HEK293 (cell line): ENCODE results near the gene RTTN.

Experiments used
- PRDM1 ChIP-seq: fragments of 450-650 bp; formaldehyde crosslinking; IDR thresholded peaks from 2 replicates; pipeline ENCODE4; 2016; ENCODE audit warnings: missing biosample characterization, missing genetic modification characterization
- ZNF544 ChIP-seq: fragments of 450-650 bp; formaldehyde crosslinking; IDR thresholded peaks from 2 replicates; pipeline ENCODE4 v1.5.0; 2017; ENCODE audit warnings: missing biosample characterization, missing genetic modification characterization
- ZNF621 ChIP-seq: fragments of 450-650 bp; formaldehyde crosslinking; IDR thresholded peaks from 2 replicates; pipeline ENCODE4 v1.5.1; 2017; ENCODE audit warnings: missing biosample characterization, missing genetic modification characterization
- ZNF654 ChIP-seq: fragments of 450-650 bp; formaldehyde crosslinking; IDR thresholded peaks from 2 replicates; pipeline ENCODE4 v1.5.1; 2016; ENCODE audit warnings: low read depth, missing biosample characterization, missing genetic modification characterization
- ZNF76 ChIP-seq: fragments of 450-650 bp; formaldehyde crosslinking; IDR thresholded peaks from 2 replicates; pipeline ENCODE4; 2016; ENCODE audit warnings: low read depth, missing biosample characterization, missing genetic modification characterization, borderline replicate concordance
- TF ChIP-seq, protein P1 (sequence below): fragments of 450-650 bp; formaldehyde crosslinking; IDR thresholded peaks from 2 replicates; pipeline ENCODE4 v1.5.1; 2016; ENCODE audit warnings: missing biosample characterization, missing genetic modification characterization
- TF ChIP-seq, protein P2 (sequence below): fragments of 450-650 bp; formaldehyde crosslinking; IDR thresholded peaks from 2 replicates; pipeline ENCODE4 v1.5.1; 2017; ENCODE audit warnings: missing biosample characterization, mild to moderate bottlenecking, missing genetic modification characterization, moderate library complexity
- TF ChIP-seq, protein P3 (sequence below): fragments of 450-650 bp; formaldehyde crosslinking; IDR thresholded peaks from 2 replicates; pipeline ENCODE4 v1.5.1; 2016; ENCODE audit warnings: missing biosample characterization, missing genetic modification characterization

DNA sequence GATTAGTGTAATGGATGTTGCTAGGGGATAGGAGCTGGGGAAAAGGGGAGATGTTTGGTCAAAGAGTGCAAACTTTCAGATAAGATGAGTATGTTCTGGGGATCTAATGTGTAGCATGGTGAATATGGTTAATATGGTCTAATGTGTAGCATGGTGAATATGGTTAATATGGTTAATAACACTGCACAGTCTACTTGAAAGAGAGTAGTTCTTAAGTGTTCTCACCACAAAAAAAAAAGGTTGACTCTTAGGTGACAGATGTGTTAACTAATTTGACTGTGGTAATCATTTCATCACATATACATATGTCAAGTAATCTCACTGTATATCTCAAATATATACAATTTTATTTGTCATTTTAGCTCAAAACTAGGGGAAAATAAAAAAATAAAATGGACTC lies 136.5 kb downstream of the RTTN start:
- TF ChIP-seq, protein P1, sequence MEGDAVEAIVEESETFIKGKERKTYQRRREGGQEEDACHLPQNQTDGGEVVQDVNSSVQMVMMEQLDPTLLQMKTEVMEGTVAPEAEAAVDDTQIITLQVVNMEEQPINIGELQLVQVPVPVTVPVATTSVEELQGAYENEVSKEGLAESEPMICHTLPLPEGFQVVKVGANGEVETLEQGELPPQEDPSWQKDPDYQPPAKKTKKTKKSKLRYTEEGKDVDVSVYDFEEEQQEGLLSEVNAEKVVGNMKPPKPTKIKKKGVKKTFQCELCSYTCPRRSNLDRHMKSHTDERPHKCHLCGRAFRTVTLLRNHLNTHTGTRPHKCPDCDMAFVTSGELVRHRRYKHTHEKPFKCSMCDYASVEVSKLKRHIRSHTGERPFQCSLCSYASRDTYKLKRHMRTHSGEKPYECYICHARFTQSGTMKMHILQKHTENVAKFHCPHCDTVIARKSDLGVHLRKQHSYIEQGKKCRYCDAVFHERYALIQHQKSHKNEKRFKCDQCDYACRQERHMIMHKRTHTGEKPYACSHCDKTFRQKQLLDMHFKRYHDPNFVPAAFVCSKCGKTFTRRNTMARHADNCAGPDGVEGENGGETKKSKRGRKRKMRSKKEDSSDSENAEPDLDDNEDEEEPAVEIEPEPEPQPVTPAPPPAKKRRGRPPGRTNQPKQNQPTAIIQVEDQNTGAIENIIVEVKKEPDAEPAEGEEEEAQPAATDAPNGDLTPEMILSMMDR (tag by site-specific recombination) = no peak
- no peak for TF ChIP-seq ZNF76
- TF ChIP-seq, protein P2, sequence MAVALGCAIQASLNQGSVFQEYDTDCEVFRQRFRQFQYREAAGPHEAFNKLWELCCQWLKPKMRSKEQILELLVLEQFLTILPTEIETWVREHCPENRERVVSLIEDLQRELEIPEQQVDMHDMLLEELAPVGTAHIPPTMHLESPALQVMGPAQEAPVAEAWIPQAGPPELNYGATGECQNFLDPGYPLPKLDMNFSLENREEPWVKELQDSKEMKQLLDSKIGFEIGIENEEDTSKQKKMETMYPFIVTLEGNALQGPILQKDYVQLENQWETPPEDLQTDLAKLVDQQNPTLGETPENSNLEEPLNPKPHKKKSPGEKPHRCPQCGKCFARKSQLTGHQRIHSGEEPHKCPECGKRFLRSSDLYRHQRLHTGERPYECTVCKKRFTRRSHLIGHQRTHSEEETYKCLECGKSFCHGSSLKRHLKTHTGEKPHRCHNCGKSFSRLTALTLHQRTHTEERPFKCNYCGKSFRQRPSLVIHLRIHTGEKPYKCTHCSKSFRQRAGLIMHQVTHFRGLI (tag by site-specific recombination) = no peak
- no peak for TF ChIP-seq PRDM1 (tag by site-specific recombination)
- TF ChIP-seq, protein P3, sequence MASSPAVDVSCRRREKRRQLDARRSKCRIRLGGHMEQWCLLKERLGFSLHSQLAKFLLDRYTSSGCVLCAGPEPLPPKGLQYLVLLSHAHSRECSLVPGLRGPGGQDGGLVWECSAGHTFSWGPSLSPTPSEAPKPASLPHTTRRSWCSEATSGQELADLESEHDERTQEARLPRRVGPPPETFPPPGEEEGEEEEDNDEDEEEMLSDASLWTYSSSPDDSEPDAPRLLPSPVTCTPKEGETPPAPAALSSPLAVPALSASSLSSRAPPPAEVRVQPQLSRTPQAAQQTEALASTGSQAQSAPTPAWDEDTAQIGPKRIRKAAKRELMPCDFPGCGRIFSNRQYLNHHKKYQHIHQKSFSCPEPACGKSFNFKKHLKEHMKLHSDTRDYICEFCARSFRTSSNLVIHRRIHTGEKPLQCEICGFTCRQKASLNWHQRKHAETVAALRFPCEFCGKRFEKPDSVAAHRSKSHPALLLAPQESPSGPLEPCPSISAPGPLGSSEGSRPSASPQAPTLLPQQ = no peak
- no peak for TF ChIP-seq ZNF621 (tag by site-specific recombination)
- TF ChIP-seq ZNF654 (tag by site-specific recombination) = no peak
- TF ChIP-seq ZNF544 (tag by site-specific recombination) = no peak
